ENCODE measurements around the gene CCDC63.

The CCDC63 gene

GRCh38 chr12:110813285-110813684, 33.5 kb upstream of the CCDC63 start:
- Histone ChIP-seq H3K27me3 (ENCODE audit: insufficient read depth, poor library complexity, severe bottlenecking) (no peaks in the 10 kb centered on the region), H3K4me3 (replicated peaks; ENCODE audit: insufficient read depth, low read length) (no peak overlapping the region), H3K27ac (replicated peaks) (no peak overlapping the region)
- no peak for DNase-seq (ENCODE audit: low read depth in 1 of 2, low spot score in 1 of 2)
- TF ChIP-seq CTCF (IDR thresholded peaks at IDR 0.05; ENCODE audit: insufficient read depth, low read length) (no peak), POLR2AphosphoS5 (IDR thresholded peaks at IDR 0.05; ENCODE audit: low read depth) (no peak), SPI1 (IDR thresholded peaks at IDR 0.05; ENCODE audit: borderline replicate concordance, low read depth) (no peak), REST (IDR thresholded peaks at IDR 0.05; ENCODE audit: insufficient replicate concordance, low read depth) (no peak), GABPA (IDR thresholded peaks at IDR 0.05; ENCODE audit: low read depth) (no peak)

- H3K27me3 ChIP-seq (ENCODE audit: insufficient read depth, poor library complexity, severe bottlenecking), result no peaks in the 10 kb centered on the region
- no peak for TF ChIP-seq SPI1 (IDR thresholded peaks at IDR 0.05; ENCODE audit: borderline replicate concordance, low read depth)
- H3K27ac ChIP-seq (replicated peaks), result no peak overlapping the region
Observed at GRCh38 chr12:110813756-110814155, 33.0 kb upstream of the CCDC63 start.

DNA sequence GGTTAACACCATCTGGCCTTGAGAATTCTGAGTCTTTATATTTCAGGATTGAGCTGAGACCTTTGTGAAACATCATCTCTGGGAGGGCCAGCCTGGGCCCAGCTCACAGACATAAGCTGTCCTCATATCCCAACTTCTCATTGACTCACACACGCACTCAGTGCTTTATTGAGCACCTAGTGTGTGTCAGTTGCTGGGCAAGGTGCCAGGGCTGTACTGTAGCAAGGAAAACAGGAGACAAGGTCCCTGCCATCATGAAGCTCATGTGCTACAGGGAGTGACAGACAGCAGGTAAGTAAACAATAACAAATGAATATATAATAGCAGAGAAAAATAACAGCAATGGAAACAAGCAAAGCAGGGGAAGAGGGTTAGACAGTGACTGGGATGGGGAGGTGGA, 30.5 kb upstream of the CCDC63 start:
- DNase-seq (ENCODE audit: low read depth in 1 of 2, low spot score in 1 of 2), result no peak
- Histone ChIP-seq H3K27me3 (ENCODE audit: insufficient read depth, poor library complexity, severe bottlenecking) (no peaks in the 10 kb centered on the region), H3K4me3 (replicated peaks; ENCODE audit: insufficient read depth, low read length) (no peak overlapping the region), H3K27ac (replicated peaks) (no peak overlapping the region)
- TF ChIP-seq CTCF (IDR thresholded peaks at IDR 0.05; ENCODE audit: insufficient read depth, low read length) (no peak), REST (IDR thresholded peaks at IDR 0.05; ENCODE audit: insufficient replicate concordance, low read depth) (no peak), GABPA (IDR thresholded peaks at IDR 0.05; ENCODE audit: low read depth) (no peak), POLR2AphosphoS5 (IDR thresholded peaks at IDR 0.05; ENCODE audit: low read depth) (no peak)

More at GRCh38 chr12:110813756-110814155, 33.0 kb upstream of the CCDC63 start:
- no peak for DNase-seq (ENCODE audit: low read depth in 1 of 2, low spot score in 1 of 2)
- H3K4me3 ChIP-seq (replicated peaks; ENCODE audit: insufficient read depth, low read length), result no peak overlapping the region

DNA sequence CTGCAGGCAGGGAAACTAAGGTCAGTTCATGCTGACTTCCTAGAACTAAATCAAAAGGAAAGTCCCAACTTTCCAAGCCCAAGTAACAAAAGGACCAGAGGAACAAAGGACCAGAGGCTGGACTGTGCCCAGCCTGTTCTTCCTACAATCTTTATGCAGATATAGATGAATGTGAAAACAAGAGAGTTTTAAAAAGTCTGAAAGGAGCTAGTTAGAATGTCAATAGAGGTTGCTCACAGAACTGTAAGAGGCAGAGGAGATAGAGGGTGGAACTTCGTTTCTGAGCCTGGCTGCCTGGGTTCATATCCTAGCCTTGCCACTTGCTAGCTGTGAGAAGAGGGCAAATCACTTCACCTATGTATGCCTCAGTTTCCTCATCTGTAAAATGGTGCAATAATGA, 30.0 kb upstream of the CCDC63 start:
- Histone ChIP-seq H3K27ac (replicated peaks) (no peak overlapping the region), H3K4me3 (replicated peaks; ENCODE audit: insufficient read depth, low read length) (no peak overlapping the region), H3K27me3 (ENCODE audit: insufficient read depth, poor library complexity, severe bottlenecking) (no peaks in the 10 kb centered on the region)
- no peak for DNase-seq (ENCODE audit: low read depth in 1 of 2, low spot score in 1 of 2)
- TF ChIP-seq SPI1 (IDR thresholded peaks at IDR 0.05; ENCODE audit: borderline replicate concordance, low read depth) (no peak), REST (IDR thresholded peaks at IDR 0.05; ENCODE audit: insufficient replicate concordance, low read depth) (no peak), POLR2AphosphoS5 (IDR thresholded peaks at IDR 0.05; ENCODE audit: low read depth) (no peak), CTCF (IDR thresholded peaks at IDR 0.05; ENCODE audit: insufficient read depth, low read length) (no peak), GABPA (IDR thresholded peaks at IDR 0.05; ENCODE audit: low read depth) (no peak)

Data from HL-60 (cell line).